Measurements from ENCODE around the gene AP2B1.

Gene AP2B1

DNA sequence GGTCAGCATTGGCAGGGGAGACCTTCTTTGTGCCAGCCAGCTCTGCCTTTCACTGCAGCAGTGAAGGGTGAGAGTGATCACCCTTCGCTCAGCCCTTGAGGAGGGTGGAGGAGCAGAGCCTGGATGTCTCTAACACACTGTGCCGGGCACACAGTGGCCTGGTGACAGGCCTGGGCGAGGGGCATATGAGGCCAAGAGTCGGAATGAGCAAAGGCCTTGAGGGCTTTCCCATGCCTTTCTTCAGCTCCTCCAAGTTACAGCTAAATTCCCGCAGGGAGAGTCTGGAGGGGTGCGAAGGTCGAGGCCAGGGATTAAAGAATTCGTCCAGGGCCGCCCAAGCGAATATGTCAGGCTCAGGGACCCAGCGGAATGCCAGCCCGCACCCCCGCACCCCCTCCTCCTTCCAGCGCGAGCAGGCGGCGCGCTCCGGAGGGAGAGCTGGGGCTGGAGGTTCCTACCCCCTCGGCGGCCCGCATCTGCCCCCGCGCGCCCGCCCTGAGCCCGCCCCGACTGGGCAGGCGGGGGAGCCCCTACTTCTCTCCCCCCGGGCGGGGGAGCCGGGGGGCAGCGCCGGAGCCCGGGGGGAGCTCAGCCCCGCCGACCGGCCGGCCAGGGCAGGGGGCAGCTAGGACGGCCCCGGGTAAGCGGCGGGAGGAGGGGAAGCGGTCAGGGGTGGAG, 144.3 kb downstream of the AP2B1 start, which contains the start of gene RASL10B:
Gene RASL10B (plus strand): TSS at position 401 of the 678 bp plus-strand sequence. CDS start 3,546 bp downstream, outside the sequence.
- Mint-ChIP-seq H3K9me3 (ENCODE audit: low read depth) (no peaks in the 10 kb centered on the region), H3K27me3 (no peaks in the 10 kb centered on the region), H3K27ac (peak within 1 kb of the TSS; percentile 58), H3K4me3 (peak within 1 kb of the TSS; percentile 87), H3K4me1 (ENCODE audit: low read depth) (peaks cover 20% of the 10 kb centered on the region), H3K36me3 (peaks cover 5% of the 10 kb centered on the region)

- no peaks in the 10 kb centered on the region for H3K9me3 Mint-ChIP-seq (ENCODE audit: low read depth)
- H3K36me3 Mint-ChIP-seq: peaks cover 5% of the 10 kb centered on the region
- H3K4me1 Mint-ChIP-seq (ENCODE audit: low read depth): peaks cover 20% of the 10 kb centered on the region
- H3K27me3 Mint-ChIP-seq: no peaks in the 10 kb centered on the region
- H3K27ac Mint-ChIP-seq: no peak overlapping the region
- H3K4me3 Mint-ChIP-seq: peak overlapping the region; percentile 80
Observed at GRCh38 chr17:35731917-35732805, 145.0 kb downstream of the AP2B1 start.

DNA sequence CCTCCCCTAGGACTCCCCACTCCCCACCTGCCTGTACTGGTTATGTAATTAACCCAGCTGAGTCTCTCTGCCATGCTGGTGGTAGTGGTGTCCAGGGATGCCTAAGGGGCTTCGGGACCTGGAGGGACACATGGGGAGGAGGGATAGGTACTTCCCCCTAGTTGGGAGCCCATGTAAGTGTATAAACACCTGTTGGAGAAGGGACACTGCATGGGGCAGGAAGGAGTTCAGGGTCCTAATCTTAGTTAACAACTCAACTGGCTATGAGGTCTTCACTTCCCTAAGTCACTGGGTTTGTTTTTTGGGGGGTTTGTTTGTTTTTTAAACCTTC, 145.6 kb downstream of the AP2B1 start:
- H3K4me1 Mint-ChIP-seq (ENCODE audit: low read depth): peaks cover 20% of the 10 kb centered on the region
- H3K27ac Mint-ChIP-seq: no peak overlapping the region
- H3K36me3 Mint-ChIP-seq: peaks cover 4% of the 10 kb centered on the region
- no peaks in the 10 kb centered on the region for H3K27me3 Mint-ChIP-seq
- H3K9me3 Mint-ChIP-seq (ENCODE audit: low read depth): no peaks in the 10 kb centered on the region
- H3K4me3 Mint-ChIP-seq: peak overlapping the region; percentile 80

DNA sequence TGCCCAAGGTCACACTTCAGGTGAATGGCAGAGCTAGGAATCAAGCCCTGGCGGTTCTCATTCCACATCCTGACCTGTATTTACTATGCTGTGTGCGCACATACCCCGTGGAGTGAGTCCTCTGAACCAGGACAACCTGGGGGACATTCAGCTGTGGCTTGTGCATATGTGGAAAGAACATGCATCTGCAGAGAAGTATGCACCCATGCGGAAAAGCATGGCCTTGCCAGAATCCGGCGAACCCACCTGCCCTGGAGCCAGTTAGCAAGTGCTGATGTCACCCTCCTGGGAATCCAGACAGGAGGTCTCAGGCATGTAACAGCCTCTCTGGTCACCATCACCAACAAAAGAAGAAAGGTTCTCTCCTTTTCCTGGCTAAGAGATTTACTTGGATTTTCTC, 146.2 kb downstream of the AP2B1 start:
- no peak overlapping the region for H3K27ac Mint-ChIP-seq
- no peaks in the 10 kb centered on the region for H3K36me3 Mint-ChIP-seq
- peak overlapping the region; percentile 80 for H3K4me3 Mint-ChIP-seq
- no peaks in the 10 kb centered on the region for H3K9me3 Mint-ChIP-seq (ENCODE audit: low read depth)
- peaks cover 20% of the 10 kb centered on the region for H3K4me1 Mint-ChIP-seq (ENCODE audit: low read depth)
- no peaks in the 10 kb centered on the region for H3K27me3 Mint-ChIP-seq

GRCh38 chr17:35734396-35734795, 147.3 kb downstream of the AP2B1 start:
- Mint-ChIP-seq H3K27me3 (no peaks in the 10 kb centered on the region), H3K27ac (no peak overlapping the region), H3K36me3 (no peaks in the 10 kb centered on the region), H3K4me1 (ENCODE audit: low read depth) (peaks cover 17% of the 10 kb centered on the region), H3K4me3 (no peak overlapping the region), H3K9me3 (ENCODE audit: low read depth) (no peaks in the 10 kb centered on the region)

GRCh38 chr17:35735036-35735805, 148.1 kb downstream of the AP2B1 start:
- Mint-ChIP-seq H3K4me3 (no peak overlapping the region), H3K9me3 (ENCODE audit: low read depth) (no peaks in the 10 kb centered on the region), H3K36me3 (no peaks in the 10 kb centered on the region), H3K27me3 (peaks cover 3% of the 10 kb centered on the region), H3K27ac (no peak overlapping the region), H3K4me1 (ENCODE audit: low read depth) (peaks cover 10% of the 10 kb centered on the region)

DNA sequence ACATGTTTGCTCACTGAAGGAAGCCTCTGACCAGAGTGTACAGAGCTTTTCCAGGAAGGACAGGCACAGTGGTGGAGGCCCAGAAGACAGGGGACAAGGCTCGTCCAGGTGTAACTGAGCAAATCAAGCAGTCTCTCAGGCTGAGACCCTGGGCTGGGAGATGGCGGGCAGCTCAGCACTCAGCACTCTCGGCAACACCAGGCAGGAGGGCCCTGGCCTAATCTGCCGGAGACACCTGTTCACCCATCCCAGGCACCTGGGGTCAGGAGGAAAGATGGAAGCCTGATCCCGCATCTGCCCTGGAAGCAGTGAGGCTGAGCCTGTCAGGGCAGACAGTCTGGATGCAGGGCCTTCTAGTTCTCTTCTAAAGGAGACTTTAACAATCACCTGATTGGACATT, 149.1 kb downstream of the AP2B1 start:
- Mint-ChIP-seq H3K4me1 (ENCODE audit: low read depth) (peaks cover 3% of the 10 kb centered on the region), H3K27me3 (peaks cover 6% of the 10 kb centered on the region), H3K36me3 (no peaks in the 10 kb centered on the region), H3K27ac (no peak overlapping the region), H3K9me3 (ENCODE audit: low read depth) (no peaks in the 10 kb centered on the region), H3K4me3 (no peak overlapping the region)

DNA sequence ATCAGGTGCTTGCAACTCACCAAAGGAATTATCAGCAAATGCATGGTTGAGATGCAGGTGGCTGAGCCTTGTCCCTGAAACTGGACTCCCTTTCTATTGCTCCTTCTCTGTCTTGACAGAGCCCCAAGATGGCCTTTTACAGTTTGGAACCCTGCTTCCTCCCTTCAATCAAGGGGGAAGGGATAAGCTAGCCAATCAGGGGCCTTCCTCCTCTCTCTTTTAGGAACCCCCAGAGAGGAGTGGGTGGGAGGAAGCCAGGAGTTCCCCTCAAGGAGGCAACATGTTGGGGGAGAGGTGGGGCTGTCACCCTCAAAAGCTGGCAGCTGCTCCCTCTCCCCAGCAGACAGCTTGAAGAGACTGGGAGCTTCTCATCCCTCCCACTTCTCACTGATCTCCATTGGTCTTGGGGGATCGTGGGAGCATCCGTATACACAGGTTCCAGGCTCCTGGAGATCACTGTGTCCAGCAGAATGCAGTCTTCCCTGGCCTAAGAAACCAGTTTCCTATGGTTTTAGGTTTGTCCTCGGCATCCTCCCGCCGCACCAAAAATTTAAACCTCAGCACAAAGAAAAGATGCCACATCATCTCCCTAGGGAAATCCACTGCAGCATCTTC, 151.5 kb downstream of the AP2B1 start:
- Mint-ChIP-seq H3K27me3 (peaks cover 12% of the 10 kb centered on the region), H3K27ac (no peak overlapping the region), H3K4me1 (ENCODE audit: low read depth) (peaks cover 7% of the 10 kb centered on the region), H3K4me3 (no peak overlapping the region), H3K9me3 (ENCODE audit: low read depth) (no peaks in the 10 kb centered on the region), H3K36me3 (no peaks in the 10 kb centered on the region)

GRCh38 chr17:35740216-35740615, 153.1 kb downstream of the AP2B1 start:
- no peaks in the 10 kb centered on the region for H3K36me3 Mint-ChIP-seq
- peaks cover 18% of the 10 kb centered on the region for H3K27me3 Mint-ChIP-seq
- H3K9me3 Mint-ChIP-seq (ENCODE audit: low read depth): no peaks in the 10 kb centered on the region
- no peak overlapping the region for H3K27ac Mint-ChIP-seq
- peaks cover 7% of the 10 kb centered on the region for H3K4me1 Mint-ChIP-seq (ENCODE audit: low read depth)
- no peak overlapping the region for H3K4me3 Mint-ChIP-seq

- Mint-ChIP-seq H3K27ac (no peak overlapping the region), H3K27me3 (peaks cover 18% of the 10 kb centered on the region), H3K4me3 (peak overlapping the region; percentile 77)
Observed at GRCh38 chr17:35740997-35741931, 154.1 kb downstream of the AP2B1 start.

GRCh38 chr17:35742496-35742895, 155.4 kb downstream of the AP2B1 start:
- Mint-ChIP-seq H3K27ac (no peak overlapping the region), H3K27me3 (peaks cover 18% of the 10 kb centered on the region), H3K4me3 (no peak overlapping the region)

More at GRCh38 chr17:35740997-35741931, 154.1 kb downstream of the AP2B1 start:
- peaks cover 7% of the 10 kb centered on the region for H3K4me1 Mint-ChIP-seq (ENCODE audit: low read depth)
- no peaks in the 10 kb centered on the region for H3K36me3 Mint-ChIP-seq
- H3K9me3 Mint-ChIP-seq (ENCODE audit: low read depth): no peaks in the 10 kb centered on the region

GRCh38 chr17:35742896-35743477, 155.9 kb downstream of the AP2B1 start:
- Mint-ChIP-seq H3K9me3 (ENCODE audit: low read depth) (no peaks in the 10 kb centered on the region), H3K4me3 (no peak overlapping the region), H3K27me3 (peaks cover 18% of the 10 kb centered on the region), H3K36me3 (no peaks in the 10 kb centered on the region), H3K27ac (no peak overlapping the region), H3K4me1 (ENCODE audit: low read depth) (peaks cover 7% of the 10 kb centered on the region)

More at GRCh38 chr17:35742496-35742895, 155.4 kb downstream of the AP2B1 start:
- Mint-ChIP-seq H3K4me1 (ENCODE audit: low read depth) (peaks cover 7% of the 10 kb centered on the region), H3K36me3 (no peaks in the 10 kb centered on the region), H3K9me3 (ENCODE audit: low read depth) (no peaks in the 10 kb centered on the region)

GRCh38 chr17:35743626-35744328, 156.7 kb downstream of the AP2B1 start:
- Mint-ChIP-seq H3K9me3 (ENCODE audit: low read depth) (no peaks in the 10 kb centered on the region), H3K27me3 (peaks cover 21% of the 10 kb centered on the region), H3K36me3 (no peaks in the 10 kb centered on the region), H3K4me3 (no peak overlapping the region), H3K27ac (no peak overlapping the region), H3K4me1 (ENCODE audit: low read depth) (peaks cover 9% of the 10 kb centered on the region)
